ENCODE data around the gene TBCB. TPM values are rescaled to one million over a fixed set of nuclear protein-coding genes. Genes with fewer than 3 reads are reported as not detected.

TBCB gene
- total and polyA plus RNA-seq, 9 of the 15 experiments (the other 6 are each of a cell fraction or from before 2014, with no cell fraction given): 3.5 to 115 (median 58.9) TPM

DNA sequence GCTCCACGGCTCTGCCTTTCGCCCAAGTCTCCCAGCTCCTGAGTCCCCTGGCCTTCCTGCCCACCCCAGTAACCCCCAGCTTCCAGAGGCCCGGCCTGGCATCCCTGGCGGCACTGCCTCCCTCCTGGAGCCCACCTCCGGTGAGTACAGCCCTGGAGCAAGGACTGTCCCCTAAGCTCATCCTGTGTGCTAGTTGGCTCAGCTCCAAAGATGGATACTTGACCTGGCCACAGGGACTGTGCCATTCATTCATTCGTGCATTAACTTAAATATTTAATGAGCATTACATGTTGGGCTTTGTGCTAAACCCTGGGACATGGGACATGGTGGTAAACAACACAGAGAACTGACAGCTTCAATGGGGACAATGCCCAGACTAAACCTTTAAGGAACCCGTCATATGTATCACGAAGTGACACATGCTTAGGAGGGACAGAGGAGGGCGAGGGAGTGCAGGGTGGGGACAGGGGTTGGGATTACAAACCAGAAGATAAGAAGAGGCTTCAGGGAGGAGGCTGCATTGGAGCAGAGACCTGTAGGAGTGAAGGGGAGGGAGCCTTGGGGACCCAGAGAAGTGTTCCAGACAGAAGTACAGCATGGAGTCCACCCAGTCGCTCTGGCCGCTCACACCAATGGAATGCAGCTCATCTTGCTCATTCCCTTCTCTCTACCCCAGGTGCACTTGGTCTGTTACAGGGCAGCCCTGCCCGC is 11.3 kb upstream of the TBCB start (continued):
- TF ChIP-seq, protein P1, sequence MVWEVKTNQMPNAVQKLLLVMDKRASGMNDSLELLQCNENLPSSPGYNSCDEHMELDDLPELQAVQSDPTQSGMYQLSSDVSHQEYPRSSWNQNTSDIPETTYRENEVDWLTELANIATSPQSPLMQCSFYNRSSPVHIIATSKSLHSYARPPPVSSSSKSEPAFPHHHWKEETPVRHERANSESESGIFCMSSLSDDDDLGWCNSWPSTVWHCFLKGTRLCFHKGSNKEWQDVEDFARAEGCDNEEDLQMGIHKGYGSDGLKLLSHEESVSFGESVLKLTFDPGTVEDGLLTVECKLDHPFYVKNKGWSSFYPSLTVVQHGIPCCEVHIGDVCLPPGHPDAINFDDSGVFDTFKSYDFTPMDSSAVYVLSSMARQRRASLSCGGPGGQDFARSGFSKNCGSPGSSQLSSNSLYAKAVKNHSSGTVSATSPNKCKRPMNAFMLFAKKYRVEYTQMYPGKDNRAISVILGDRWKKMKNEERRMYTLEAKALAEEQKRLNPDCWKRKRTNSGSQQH (CRISPR knock-in tag; IDR thresholded peaks at IDR 0.05): 0 out of 2 replicates have a peak, but pooled peaks have one; percentile 19
- TF ChIP-seq ZNF584 (CRISPR knock-in tag; IDR thresholded peaks at IDR 0.05; ENCODE audit: low read depth) (no peak), SREBF1 (IDR thresholded peaks at IDR 0.05; ENCODE audit: borderline replicate concordance, low read depth, low read length) (no peak), KDM5B (IDR thresholded peaks at IDR 0.05; ENCODE audit: insufficient replicate concordance, low read depth, low read length) (no peak), ZBTB7A (IDR thresholded peaks at IDR 0.05; ENCODE audit: borderline replicate concordance, control insufficient read depth, low read depth, low read length) (peak; percentile 69; the same call in 1 of the 2 replicates), MYC (IDR thresholded peaks at IDR 0.05; ENCODE audit: low read depth, low read length) (peak; percentile 43), MYC (CRISPR knock-in tag; IDR thresholded peaks at IDR 0.05; ENCODE audit: borderline replicate concordance, low read depth) (no peak), TSC22D4 (tag; IDR thresholded peaks at IDR 0.05) (no peak), FIP1L1 (IDR thresholded peaks at IDR 0.05; ENCODE audit: low read depth, low read length, poor library complexity, severe bottlenecking) (no peak), SIN3A (IDR thresholded peaks at IDR 0.05; ENCODE audit: borderline replicate concordance in 2 of 2, control insufficient read depth in 1 of 2, low read depth in 2 of 2, low read length in 2 of 2) (peak in 1 of 2 experiments; percentile 54; a peak in 1 of 4 replicates), NFIX (CRISPR knock-in tag; IDR thresholded peaks at IDR 0.05; ENCODE audit: low read depth) (no peak), PHF8 (IDR thresholded peaks at IDR 0.05; ENCODE audit: borderline replicate concordance, low read length) (no peak), PPARD (CRISPR knock-in tag; IDR thresholded peaks at IDR 0.05) (no peak), HCFC1 (IDR thresholded peaks at IDR 0.05; ENCODE audit: low read depth, low read length) (no peak), ZNF12 (CRISPR knock-in tag; IDR thresholded peaks at IDR 0.05) (no peak), MED1 (CRISPR knock-in tag; IDR thresholded peaks at IDR 0.05; ENCODE audit: borderline replicate concordance) (no peak), MYBL2 (IDR thresholded peaks at IDR 0.05; ENCODE audit: low read depth) (no peak), MYBL2 (CRISPR knock-in tag; IDR thresholded peaks at IDR 0.05; ENCODE audit: borderline replicate concordance) (no peak), U2AF1 (optimal IDR thresholded peaks at IDR 0.05; ENCODE audit: low read depth, low read length) (no peak), ZNF23 (CRISPR knock-in tag; IDR thresholded peaks at IDR 0.05) (no peak)
- TF ChIP-seq, protein P2, sequence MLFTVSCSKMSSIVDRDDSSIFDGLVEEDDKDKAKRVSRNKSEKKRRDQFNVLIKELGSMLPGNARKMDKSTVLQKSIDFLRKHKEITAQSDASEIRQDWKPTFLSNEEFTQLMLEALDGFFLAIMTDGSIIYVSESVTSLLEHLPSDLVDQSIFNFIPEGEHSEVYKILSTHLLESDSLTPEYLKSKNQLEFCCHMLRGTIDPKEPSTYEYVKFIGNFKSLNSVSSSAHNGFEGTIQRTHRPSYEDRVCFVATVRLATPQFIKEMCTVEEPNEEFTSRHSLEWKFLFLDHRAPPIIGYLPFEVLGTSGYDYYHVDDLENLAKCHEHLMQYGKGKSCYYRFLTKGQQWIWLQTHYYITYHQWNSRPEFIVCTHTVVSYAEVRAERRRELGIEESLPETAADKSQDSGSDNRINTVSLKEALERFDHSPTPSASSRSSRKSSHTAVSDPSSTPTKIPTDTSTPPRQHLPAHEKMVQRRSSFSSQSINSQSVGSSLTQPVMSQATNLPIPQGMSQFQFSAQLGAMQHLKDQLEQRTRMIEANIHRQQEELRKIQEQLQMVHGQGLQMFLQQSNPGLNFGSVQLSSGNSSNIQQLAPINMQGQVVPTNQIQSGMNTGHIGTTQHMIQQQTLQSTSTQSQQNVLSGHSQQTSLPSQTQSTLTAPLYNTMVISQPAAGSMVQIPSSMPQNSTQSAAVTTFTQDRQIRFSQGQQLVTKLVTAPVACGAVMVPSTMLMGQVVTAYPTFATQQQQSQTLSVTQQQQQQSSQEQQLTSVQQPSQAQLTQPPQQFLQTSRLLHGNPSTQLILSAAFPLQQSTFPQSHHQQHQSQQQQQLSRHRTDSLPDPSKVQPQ (CRISPR knock-in tag; IDR thresholded peaks at IDR 0.05; ENCODE audit: borderline replicate concordance): no peak

All from K562 (cell line).